Activated naive CD4-positive, alpha-beta T cell treated with anti-CD3 and anti-CD28 coated beads, Interleukin-2, amount 50 U/mL, for 24 hours (primary cell): ENCODE results near the gene ZNF529.
"Not testable (repeated sequence)": the region's sequence is repeated elsewhere in the genome, so short reads cannot be mapped to it uniquely, and the experiment has no call there.

Experiments
- H3K27ac Mint-ChIP-seq: one replicate; pipeline ENCODE4 v1.8.0; 2021; ENCODE audit warnings: mild to moderate bottlenecking, mixed read lengths
- H3K27me3 Mint-ChIP-seq: one replicate; pipeline ENCODE4 v1.8.0; 2021; ENCODE audit warnings: mixed read lengths
- H3K36me3 Mint-ChIP-seq: one replicate; pipeline ENCODE4 v1.8.0; 2021; ENCODE audit warnings: mixed read lengths
- H3K4me1 Mint-ChIP-seq: one replicate; pipeline ENCODE4 v1.8.0; 2021; ENCODE audit warnings: mixed read lengths
- H3K4me3 Mint-ChIP-seq: one replicate; pipeline ENCODE4 v1.8.0; 2021; ENCODE audit warnings: mild to moderate bottlenecking, mixed read lengths
- H3K9me3 Mint-ChIP-seq: one replicate; pipeline ENCODE4 v1.8.0; 2021; ENCODE audit warnings: mixed read lengths

The ZNF529 gene

GRCh38 chr19:36573020-36573894 lies at the start of gene ZNF529:
Gene ZNF529 (minus strand): TSS chr19:36573292. CDS start chr19:36572346, 946 bp downstream.
- peaks cover 6% of the 10 kb centered on the region for H3K9me3 Mint-ChIP-seq
- peaks cover 48% of the 10 kb centered on the region for H3K36me3 Mint-ChIP-seq
- no peaks in the 10 kb centered on the region for H3K27me3 Mint-ChIP-seq
- peak within 1 kb of the TSS; percentile 99 for H3K27ac Mint-ChIP-seq
- H3K4me1 Mint-ChIP-seq, result peaks cover 45% of the 10 kb centered on the region
- peak within 1 kb of the TSS; percentile 93 for H3K4me3 Mint-ChIP-seq

DNA sequence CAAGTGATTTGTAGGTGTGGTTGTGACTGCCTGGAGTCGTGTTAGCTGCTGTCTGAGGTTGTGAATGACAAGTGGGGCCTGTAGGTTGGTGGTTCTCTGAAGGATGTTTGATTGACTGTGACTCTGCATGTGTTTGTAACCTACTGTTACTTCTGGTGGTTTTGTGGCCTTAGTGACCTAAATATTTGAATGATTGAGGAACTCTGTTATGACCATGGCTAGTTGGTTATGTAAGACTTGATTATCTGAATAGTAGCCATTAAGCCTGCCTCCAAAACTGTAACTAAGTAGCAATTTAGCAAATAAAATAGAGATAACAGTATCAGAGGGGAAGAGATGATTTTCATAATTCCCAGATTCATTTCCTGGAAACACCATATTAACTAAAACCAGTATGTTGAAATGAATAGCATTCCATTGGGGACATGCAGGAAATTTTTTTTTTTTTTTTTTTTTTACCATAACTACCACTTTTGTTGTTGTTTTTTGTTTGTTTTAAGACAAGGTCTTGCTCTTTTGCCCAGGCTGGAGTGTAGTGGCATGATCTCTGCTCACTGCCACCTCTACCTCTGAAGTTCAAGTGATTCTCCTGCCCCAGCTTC lies 32.9 kb upstream of the ZNF529 start:
- Mint-ChIP-seq H3K27ac (peak overlapping the region; percentile 93), H3K27me3 (no peaks in the 10 kb centered on the region), H3K9me3 (peaks cover 11% of the 10 kb centered on the region), H3K4me1 (peaks cover 29% of the 10 kb centered on the region), H3K4me3 (peak overlapping the region; percentile 90), H3K36me3 (peaks cover 33% of the 10 kb centered on the region)

DNA sequence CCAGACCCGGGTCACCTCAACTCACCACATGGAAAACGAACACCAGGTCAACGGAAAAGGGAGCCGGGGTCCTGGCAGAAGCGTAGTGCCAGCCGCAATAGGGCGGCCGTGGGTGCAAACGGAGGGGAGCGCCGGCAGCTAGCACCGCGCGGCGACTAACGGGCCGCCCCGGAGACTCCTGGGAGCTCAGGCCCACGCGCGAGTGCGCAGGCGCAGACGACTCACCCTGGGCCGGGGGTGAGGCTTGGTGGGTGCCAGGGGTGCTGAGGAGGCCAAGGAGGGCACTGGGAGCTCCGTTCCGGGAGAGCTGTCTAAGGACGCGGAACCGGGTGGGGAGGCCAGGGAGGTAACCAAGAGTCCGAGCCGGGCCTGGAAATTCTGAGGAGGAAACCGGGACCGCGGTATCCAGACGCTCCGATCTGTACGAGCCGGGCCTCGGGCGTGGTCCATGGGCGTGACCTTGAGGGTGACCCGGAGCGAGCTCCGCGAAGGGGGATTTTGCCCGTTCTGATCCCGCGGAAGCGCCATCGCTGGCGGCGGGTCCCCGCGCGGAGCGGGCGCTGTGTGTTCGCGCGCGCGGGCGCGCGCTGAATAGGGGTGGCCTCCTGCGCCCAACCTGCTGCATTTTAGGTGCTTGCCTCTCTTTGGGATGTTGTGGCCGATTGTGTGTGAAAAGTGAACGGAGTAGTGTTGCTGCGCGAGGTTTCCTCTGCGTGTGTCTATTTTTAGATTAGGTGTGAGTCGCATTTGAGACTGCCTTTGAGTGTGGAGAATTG lies 32.2 kb upstream of the ZNF529 start, which contains the start of gene ZNF382:
Gene ZNF382 (plus strand): TSS at position 213 of the 776 bp plus-strand sequence. CDS start 4,602 bp downstream, outside the sequence.
- peaks cover 29% of the 10 kb centered on the region for H3K36me3 Mint-ChIP-seq
- peak within 1 kb of the TSS; percentile 90 for H3K4me3 Mint-ChIP-seq
- peaks cover 11% of the 10 kb centered on the region for H3K9me3 Mint-ChIP-seq
- no peaks in the 10 kb centered on the region for H3K27me3 Mint-ChIP-seq
- H3K27ac Mint-ChIP-seq, result peak within 1 kb of the TSS; percentile 93
- peaks cover 29% of the 10 kb centered on the region for H3K4me1 Mint-ChIP-seq

DNA sequence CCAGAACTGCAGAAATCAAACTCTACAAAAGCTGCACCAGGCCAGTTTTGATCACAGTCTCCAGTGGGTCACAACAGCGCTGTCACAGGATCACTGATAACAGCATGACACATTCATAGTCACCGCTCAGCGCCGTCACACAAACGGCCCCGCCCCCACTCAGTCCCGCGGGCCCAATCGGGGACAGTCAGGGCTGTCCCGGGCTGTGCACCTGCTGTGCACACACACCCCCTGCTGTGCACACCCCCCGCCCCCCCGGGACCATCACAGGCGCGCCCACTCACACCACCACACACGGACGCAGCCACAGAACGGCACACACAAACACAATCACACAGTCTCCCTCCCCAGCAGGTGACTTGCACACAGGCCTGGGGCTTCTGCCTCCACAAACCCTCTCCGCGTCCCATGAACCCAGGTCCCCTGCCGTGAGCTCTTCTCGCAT lies 31.6 kb upstream of the ZNF529 start:
- H3K27me3 Mint-ChIP-seq, result no peaks in the 10 kb centered on the region
- peak overlapping the region; percentile 90 for H3K4me3 Mint-ChIP-seq
- peak overlapping the region; percentile 93 for H3K27ac Mint-ChIP-seq
- peaks cover 29% of the 10 kb centered on the region for H3K4me1 Mint-ChIP-seq
- H3K9me3 Mint-ChIP-seq, result peaks cover 11% of the 10 kb centered on the region
- H3K36me3 Mint-ChIP-seq, result peaks cover 28% of the 10 kb centered on the region

- H3K27ac Mint-ChIP-seq, H3K4me3 Mint-ChIP-seq, H3K27me3 Mint-ChIP-seq, H3K9me3 Mint-ChIP-seq: not testable (repeated sequence)
- Mint-ChIP-seq H3K4me1 (peaks cover 29% of the 10 kb centered on the region), H3K36me3 (peaks cover 18% of the 10 kb centered on the region)
These were observed 29.6 kb upstream of the ZNF529 start for GRCh38 chr19:36602681-36603080.

DNA sequence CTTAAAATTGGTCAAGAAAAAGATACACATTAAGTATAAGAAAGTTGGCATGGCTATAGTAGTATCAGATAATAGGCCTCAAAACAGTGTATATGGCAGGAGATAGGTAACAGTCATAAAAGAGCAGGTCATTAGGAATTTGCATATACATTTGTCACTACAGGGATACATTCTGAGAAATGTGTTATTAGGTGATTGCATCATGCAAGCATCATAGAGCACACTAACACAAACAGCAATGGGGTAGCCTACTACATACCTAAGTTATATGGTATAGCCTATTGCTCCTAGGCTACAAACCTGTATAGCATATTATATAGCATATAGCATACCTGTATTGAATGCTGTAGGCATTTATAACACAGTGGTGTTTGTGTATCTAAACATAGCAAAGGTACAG lies 6.2 kb upstream of the ZNF529 start:
- Mint-ChIP-seq H3K27me3 (no peaks in the 10 kb centered on the region), H3K4me1 (peaks cover 9% of the 10 kb centered on the region), H3K36me3 (peaks cover 51% of the 10 kb centered on the region), H3K9me3 (peaks cover 22% of the 10 kb centered on the region), H3K27ac (no peak overlapping the region), H3K4me3 (no peak overlapping the region)

GRCh38 chr19:36577271-36577996 lies 4.3 kb upstream of the ZNF529 start:
- Mint-ChIP-seq H3K4me1 (peaks cover 25% of the 10 kb centered on the region), H3K36me3 (peaks cover 47% of the 10 kb centered on the region), H3K9me3 (peaks cover 13% of the 10 kb centered on the region), H3K27ac (no peak overlapping the region), H3K4me3 (no peak overlapping the region), H3K27me3 (no peaks in the 10 kb centered on the region)

- Mint-ChIP-seq H3K36me3 (peaks cover 40% of the 10 kb centered on the region), H3K9me3 (no peaks in the 10 kb centered on the region), H3K4me3 (peak overlapping the region; percentile 93), H3K4me1 (peaks cover 38% of the 10 kb centered on the region), H3K27ac (no peak overlapping the region), H3K27me3 (no peaks in the 10 kb centered on the region)
These were observed 1.6 kb upstream of the ZNF529 start for GRCh38 chr19:36574741-36575140.

- H3K27me3 Mint-ChIP-seq, result no peaks in the 10 kb centered on the region
- peak overlapping the region; percentile 99 for H3K27ac Mint-ChIP-seq
- H3K9me3 Mint-ChIP-seq, result peaks cover 1% of the 10 kb centered on the region
- peak overlapping the region; percentile 93 for H3K4me3 Mint-ChIP-seq
- peaks cover 39% of the 10 kb centered on the region for H3K4me1 Mint-ChIP-seq
- peaks cover 43% of the 10 kb centered on the region for H3K36me3 Mint-ChIP-seq
These were observed 1.0 kb upstream of the ZNF529 start for GRCh38 chr19:36573895-36574720.

DNA sequence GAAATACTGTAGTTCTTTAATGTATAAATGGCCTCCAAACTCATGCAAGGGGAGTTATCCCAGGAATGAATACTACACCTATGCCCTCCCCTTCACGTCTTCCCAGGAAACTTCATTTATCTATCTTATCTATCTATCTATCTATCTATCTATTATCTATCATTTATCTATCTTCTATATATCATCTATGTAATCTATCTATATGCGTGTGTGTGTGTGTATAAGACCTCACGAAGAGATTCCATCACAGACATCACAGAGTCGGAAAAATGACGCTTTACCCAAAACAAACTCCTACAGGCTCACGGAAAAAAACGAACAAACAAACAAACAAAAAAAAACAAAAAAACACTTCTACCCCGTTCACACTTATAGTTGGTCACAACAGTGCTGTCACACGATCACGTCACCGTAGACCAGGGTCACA lies 486 bp downstream of the ZNF529 start:
- H3K4me1 Mint-ChIP-seq, result peaks cover 49% of the 10 kb centered on the region
- peaks cover 52% of the 10 kb centered on the region for H3K36me3 Mint-ChIP-seq
- H3K9me3 Mint-ChIP-seq, result peaks cover 11% of the 10 kb centered on the region
- H3K4me3 Mint-ChIP-seq, result peak overlapping the region; percentile 93
- no peaks in the 10 kb centered on the region for H3K27me3 Mint-ChIP-seq
- H3K27ac Mint-ChIP-seq, result peak overlapping the region; percentile 99

DNA sequence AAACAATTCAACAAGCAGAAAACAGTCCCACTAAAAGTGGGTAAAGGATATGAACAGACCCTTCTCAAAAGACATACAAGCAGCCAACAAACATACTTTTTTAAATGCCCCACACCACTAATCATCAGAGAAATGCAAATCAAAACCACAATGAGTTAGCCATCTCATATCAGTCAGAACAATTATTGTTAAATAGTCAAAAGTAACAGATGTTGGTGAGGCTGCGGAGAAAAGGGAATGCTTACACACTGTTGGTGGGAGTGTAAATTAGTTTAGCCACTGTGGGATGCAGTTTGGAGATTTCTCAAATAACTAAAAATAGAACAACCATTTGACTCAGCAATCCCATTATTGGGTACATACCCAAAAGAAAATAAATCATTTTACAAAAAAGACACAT lies 8.7 kb downstream of the ZNF529 start:
- no peak overlapping the region for H3K4me3 Mint-ChIP-seq
- H3K9me3 Mint-ChIP-seq, result peaks cover 24% of the 10 kb centered on the region
- H3K36me3 Mint-ChIP-seq, result peaks cover 76% of the 10 kb centered on the region
- H3K27ac Mint-ChIP-seq, result no peak overlapping the region
- H3K27me3 Mint-ChIP-seq, result no peaks in the 10 kb centered on the region
- peaks cover 20% of the 10 kb centered on the region for H3K4me1 Mint-ChIP-seq

- no peaks in the 10 kb centered on the region for H3K4me1 Mint-ChIP-seq
- H3K36me3 Mint-ChIP-seq, result peaks cover 78% of the 10 kb centered on the region
- H3K27ac Mint-ChIP-seq, result no peak overlapping the region
- no peak overlapping the region for H3K4me3 Mint-ChIP-seq
- H3K9me3 Mint-ChIP-seq, result peaks cover 30% of the 10 kb centered on the region
- no peaks in the 10 kb centered on the region for H3K27me3 Mint-ChIP-seq
These were observed 25.9 kb downstream of the ZNF529 start for GRCh38 chr19:36547001-36547732.

- peaks cover 47% of the 10 kb centered on the region for H3K36me3 Mint-ChIP-seq
- H3K4me1 Mint-ChIP-seq, result peaks cover 23% of the 10 kb centered on the region
- H3K9me3 Mint-ChIP-seq, result peaks cover 12% of the 10 kb centered on the region
- H3K27me3 Mint-ChIP-seq, result no peaks in the 10 kb centered on the region
- peak overlapping the region; percentile 100 for H3K4me3 Mint-ChIP-seq
- H3K27ac Mint-ChIP-seq, result peak overlapping the region; percentile 90
These were observed 44.1 kb downstream of the ZNF529 start for GRCh38 chr19:36528921-36529518.
